GOT3 (cell line): Measurements from ENCODE around the gene TGIF2LY.
"Not testable (repeated sequence)": the region's sequence is repeated elsewhere in the genome, so short reads cannot be mapped to it uniquely, and the experiment has no call there.

Experiments used
- DNase-seq: peaks from one replicate; lab custom pipeline; 2025; ENCODE audit warnings: mixed read lengths; lab: John Stamatoyannopoulos, UW

TGIF2LY gene

DNA sequence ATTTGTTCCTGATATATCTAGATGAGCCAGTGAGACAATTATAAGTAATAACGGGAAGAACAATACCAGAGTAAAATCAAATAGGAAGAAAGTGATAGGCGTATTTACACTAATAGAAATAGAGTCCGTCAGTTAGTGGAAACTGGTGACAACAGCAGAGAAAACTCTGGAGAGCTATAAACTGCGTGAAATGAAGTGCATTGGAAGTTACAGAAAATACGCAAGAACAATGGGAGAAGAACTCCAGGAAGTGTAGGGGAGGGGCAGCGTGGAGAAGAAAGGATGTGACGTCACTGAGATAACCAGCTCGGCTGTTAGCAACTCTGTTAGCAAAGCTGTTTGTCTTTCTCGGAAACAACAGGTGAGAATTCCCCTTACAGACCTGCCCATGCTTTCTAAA lies at the start of gene TGIF2LY:
Gene TGIF2LY (plus strand): TSS at position 301 of the 400 bp plus-strand sequence. CDS start 178 bp downstream, outside the sequence.
- not testable (repeated sequence) for DNase-seq
